Measurements from ENCODE around the gene KLHL22.
"Not testable (repeated sequence)": the region's sequence is repeated elsewhere in the genome, so short reads cannot be mapped to it uniquely, and the experiment has no call there.

KLHL22 gene

GRCh38 chr22:20479612-20480196 is 15.9 kb downstream of the KLHL22 start:
- H3K4me3 ChIP-seq (ENCODE audit: low read length) = no peak overlapping the region
- H3K79me2 ChIP-seq (ENCODE audit: low read length) = no peaks in the 10 kb centered on the region
- H3K9me3 ChIP-seq (ENCODE audit: insufficient read depth, low read length) = no peaks in the 10 kb centered on the region
- H3K27me3 ChIP-seq (ENCODE audit: low read depth, low read length) = no peaks in the 10 kb centered on the region
- H3K27ac ChIP-seq (ENCODE audit: low read length) = no peak overlapping the region
- no peaks in the 10 kb centered on the region for H3K4me1 ChIP-seq (ENCODE audit: low read length)
- H3K4me2 ChIP-seq (ENCODE audit: low read length) = no peak overlapping the region
- no peaks in the 10 kb centered on the region for H4K20me1 ChIP-seq (ENCODE audit: insufficient read depth, low read length)
- H3K9ac ChIP-seq (ENCODE audit: low read length) = no peak overlapping the region
- H2AFZ ChIP-seq (ENCODE audit: low read depth, low read length) = no peak overlapping the region
- TF ChIP-seq EZH2phosphoT487 (IDR thresholded peaks at IDR 0.05; ENCODE audit: low read depth) (no peak), CTCF (IDR thresholded peaks at IDR 0.05; ENCODE audit: low read depth, low read length) (no peak)
- H3K36me3 ChIP-seq (replicated peaks; ENCODE audit: low read depth, low read length) = peaks cover 14% of the 10 kb centered on the region

GRCh38 chr22:20478059-20478458 is 17.5 kb downstream of the KLHL22 start:
- not testable (repeated sequence) for H3K4me1 ChIP-seq (ENCODE audit: low read length); H3K9ac ChIP-seq (ENCODE audit: low read length); H3K9me3 ChIP-seq (ENCODE audit: insufficient read depth, low read length); H3K27ac ChIP-seq (ENCODE audit: low read length); H3K4me3 ChIP-seq (ENCODE audit: low read length); H3K79me2 ChIP-seq (ENCODE audit: low read length); H3K4me2 ChIP-seq (ENCODE audit: low read length); H3K27me3 ChIP-seq (ENCODE audit: low read depth, low read length); H2AFZ ChIP-seq (ENCODE audit: low read depth, low read length); H4K20me1 ChIP-seq (ENCODE audit: insufficient read depth, low read length)
- peaks cover 14% of the 10 kb centered on the region for H3K36me3 ChIP-seq (replicated peaks; ENCODE audit: low read depth, low read length)

GRCh38 chr22:20475569-20475968 is 20.0 kb downstream of the KLHL22 start:
- H3K9ac ChIP-seq (ENCODE audit: low read length); H3K27me3 ChIP-seq (ENCODE audit: low read depth, low read length); H3K9me3 ChIP-seq (ENCODE audit: insufficient read depth, low read length); H3K4me3 ChIP-seq (ENCODE audit: low read length); H3K79me2 ChIP-seq (ENCODE audit: low read length); H3K27ac ChIP-seq (ENCODE audit: low read length); H2AFZ ChIP-seq (ENCODE audit: low read depth, low read length); H3K4me1 ChIP-seq (ENCODE audit: low read length); H4K20me1 ChIP-seq (ENCODE audit: insufficient read depth, low read length); H3K4me2 ChIP-seq (ENCODE audit: low read length): not testable (repeated sequence)
- H3K36me3 ChIP-seq (replicated peaks; ENCODE audit: low read depth, low read length) = peaks cover 15% of the 10 kb centered on the region

GRCh38 chr22:20475115-20475436 is 20.5 kb downstream of the KLHL22 start:
- Histone ChIP-seq H3K36me3 (replicated peaks; ENCODE audit: low read depth, low read length) (peaks cover 10% of the 10 kb centered on the region), H3K27ac (ENCODE audit: low read length) (no peak overlapping the region), H3K9me3 (ENCODE audit: insufficient read depth, low read length) (no peaks in the 10 kb centered on the region), H2AFZ (ENCODE audit: low read depth, low read length) (no peak overlapping the region), H3K9ac (ENCODE audit: low read length) (no peak overlapping the region), H3K27me3 (ENCODE audit: low read depth, low read length) (no peaks in the 10 kb centered on the region), H3K79me2 (ENCODE audit: low read length) (no peaks in the 10 kb centered on the region), H4K20me1 (ENCODE audit: insufficient read depth, low read length) (peaks cover 8% of the 10 kb centered on the region), H3K4me1 (ENCODE audit: low read length) (peaks cover 8% of the 10 kb centered on the region), H3K4me2 (ENCODE audit: low read length) (no peak overlapping the region), H3K4me3 (ENCODE audit: low read length) (no peak overlapping the region)
- TF ChIP-seq EZH2phosphoT487 (IDR thresholded peaks at IDR 0.05; ENCODE audit: low read depth) (no peak), CTCF (IDR thresholded peaks at IDR 0.05; ENCODE audit: low read depth, low read length) (no peak)

- H3K4me1 ChIP-seq (ENCODE audit: low read length) = peaks cover 8% of the 10 kb centered on the region
- H4K20me1 ChIP-seq (ENCODE audit: insufficient read depth, low read length) = peaks cover 8% of the 10 kb centered on the region
- no peak overlapping the region for H2AFZ ChIP-seq (ENCODE audit: low read depth, low read length)
- TF ChIP-seq CTCF (IDR thresholded peaks at IDR 0.05; ENCODE audit: low read depth, low read length) = no peak
- TF ChIP-seq EZH2phosphoT487 (IDR thresholded peaks at IDR 0.05; ENCODE audit: low read depth) = no peak
- no peak overlapping the region; the same call in 1 of the 2 replicates for H3K4me2 ChIP-seq (ENCODE audit: low read length)
- H3K9me3 ChIP-seq (ENCODE audit: insufficient read depth, low read length) = no peaks in the 10 kb centered on the region
- no peak overlapping the region for H3K9ac ChIP-seq (ENCODE audit: low read length)
- no peak overlapping the region for H3K4me3 ChIP-seq (ENCODE audit: low read length)
- H3K79me2 ChIP-seq (ENCODE audit: low read length) = no peaks in the 10 kb centered on the region
- no peak overlapping the region for H3K27ac ChIP-seq (ENCODE audit: low read length)
- no peaks in the 10 kb centered on the region for H3K27me3 ChIP-seq (ENCODE audit: low read depth, low read length)
- H3K36me3 ChIP-seq (replicated peaks; ENCODE audit: low read depth, low read length) = peaks cover 12% of the 10 kb centered on the region
Measured at GRCh38 chr22:20472629-20473442, 22.8 kb downstream of the KLHL22 start.
